ENCODE results near the gene CEP162. TPM values are rescaled to one million over a fixed set of nuclear protein-coding genes. Genes with fewer than 3 reads are reported as not detected.

Gene CEP162
- total and polyA plus RNA-seq, 8 donors = 2.2 to 8.5 (median 4.9) TPM

DNA sequence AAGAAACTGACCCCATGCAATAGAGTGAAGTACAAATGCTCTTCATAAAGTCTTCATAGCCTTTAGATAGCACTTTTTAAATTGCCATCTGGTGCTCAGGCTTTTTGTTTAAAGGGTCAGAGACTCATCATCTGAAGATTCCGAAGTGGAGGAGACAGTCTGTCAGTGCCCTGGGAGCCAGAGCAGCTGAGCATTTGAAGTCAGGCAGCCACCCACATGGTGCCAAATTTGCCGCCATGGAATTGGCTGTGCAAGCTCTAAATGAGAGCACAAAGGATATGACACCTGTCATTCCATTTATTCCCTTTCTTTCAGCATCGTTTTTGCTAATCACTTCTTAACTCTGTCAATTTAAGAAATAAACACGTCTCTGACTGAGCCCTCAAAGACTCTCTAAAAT lies 32.8 kb upstream of the CEP162 start:
- no peaks in the 10 kb centered on the region for H3K36me3 ChIP-seq
- peaks cover 0 to 4% (median 0%) of the 10 kb centered on the region in 4 donors for H3K27me3 ChIP-seq
- no peak for ATAC-seq
- no peaks in the 10 kb centered on the region for H3K4me1 ChIP-seq
- no peak overlapping the region for H3K27ac ChIP-seq
- TF ChIP-seq, protein P1, sequence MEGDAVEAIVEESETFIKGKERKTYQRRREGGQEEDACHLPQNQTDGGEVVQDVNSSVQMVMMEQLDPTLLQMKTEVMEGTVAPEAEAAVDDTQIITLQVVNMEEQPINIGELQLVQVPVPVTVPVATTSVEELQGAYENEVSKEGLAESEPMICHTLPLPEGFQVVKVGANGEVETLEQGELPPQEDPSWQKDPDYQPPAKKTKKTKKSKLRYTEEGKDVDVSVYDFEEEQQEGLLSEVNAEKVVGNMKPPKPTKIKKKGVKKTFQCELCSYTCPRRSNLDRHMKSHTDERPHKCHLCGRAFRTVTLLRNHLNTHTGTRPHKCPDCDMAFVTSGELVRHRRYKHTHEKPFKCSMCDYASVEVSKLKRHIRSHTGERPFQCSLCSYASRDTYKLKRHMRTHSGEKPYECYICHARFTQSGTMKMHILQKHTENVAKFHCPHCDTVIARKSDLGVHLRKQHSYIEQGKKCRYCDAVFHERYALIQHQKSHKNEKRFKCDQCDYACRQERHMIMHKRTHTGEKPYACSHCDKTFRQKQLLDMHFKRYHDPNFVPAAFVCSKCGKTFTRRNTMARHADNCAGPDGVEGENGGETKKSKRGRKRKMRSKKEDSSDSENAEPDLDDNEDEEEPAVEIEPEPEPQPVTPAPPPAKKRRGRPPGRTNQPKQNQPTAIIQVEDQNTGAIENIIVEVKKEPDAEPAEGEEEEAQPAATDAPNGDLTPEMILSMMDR (IDR thresholded peaks at IDR 0.05) = no peak
- DNase-seq = no peak
- H3K4me3 ChIP-seq = no peak overlapping the region
- WGBS, 2 donors = 38 to 40% methylated on average over 4 of the region's 4 CpGs
- intact Hi-C loops (cut with DNase I) = no loop called here
- no peak for FAIRE-seq
- H3K9me3 ChIP-seq = no peaks in the 10 kb centered on the region

DNA sequence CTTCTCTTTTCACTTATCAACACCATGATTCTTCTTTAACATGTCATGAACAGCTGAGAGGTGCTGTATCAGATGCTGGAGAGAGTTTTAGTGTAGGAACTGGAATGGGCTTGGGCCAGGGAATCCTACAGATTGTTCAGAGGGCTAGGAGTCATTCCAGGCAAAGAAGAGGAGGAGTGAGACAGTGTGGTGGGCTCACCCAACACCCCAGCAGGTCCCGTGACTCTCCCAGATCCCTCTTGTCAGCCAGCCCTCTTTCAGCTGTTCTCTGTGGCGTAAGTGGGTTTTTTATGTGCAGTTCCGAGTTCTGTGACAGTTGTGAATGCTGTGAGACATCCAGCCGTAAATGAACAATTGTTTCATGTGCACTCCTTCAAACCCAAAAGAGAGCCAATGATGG lies 31.4 kb upstream of the CEP162 start:
- H3K27me3 ChIP-seq = peaks cover 0 to 4% (median 0%) of the 10 kb centered on the region in 4 donors
- H3K4me3 ChIP-seq = no peak overlapping the region
- no peak for ATAC-seq
- no peak overlapping the region for H3K27ac ChIP-seq
- FAIRE-seq = no peak
- no peaks in the 10 kb centered on the region for H3K4me1 ChIP-seq
- H3K36me3 ChIP-seq = no peaks in the 10 kb centered on the region
- intact Hi-C loops (cut with DNase I) = no loop called here
- TF ChIP-seq, protein P1 (IDR thresholded peaks at IDR 0.05) = no peak
- WGBS, 2 donors = 58 to 64% methylated on average over 4 of the region's 4 CpGs
- DNase-seq = no peak
- H3K9me3 ChIP-seq = no peaks in the 10 kb centered on the region

DNA sequence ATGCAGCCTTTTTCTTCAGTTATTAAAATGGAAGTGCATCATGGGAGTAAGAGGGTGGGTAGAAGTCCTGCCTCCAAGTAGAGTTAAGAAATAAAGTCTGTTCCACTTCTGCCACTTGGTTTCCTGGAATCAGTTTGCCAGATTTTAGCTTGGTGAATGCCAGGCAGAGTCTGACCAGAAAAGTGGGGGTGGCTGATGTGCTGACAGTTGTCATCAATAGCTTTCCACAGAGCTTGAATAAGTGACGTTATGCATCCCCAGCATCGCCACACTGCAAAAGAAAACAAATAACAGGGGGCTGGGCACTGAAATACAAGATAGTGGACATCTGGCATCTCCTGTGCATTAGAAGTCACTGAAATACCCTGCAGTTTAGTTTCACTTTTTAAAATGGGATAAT lies 30.8 kb upstream of the CEP162 start:
- DNase-seq = no peak
- ATAC-seq = no peak
- FAIRE-seq = no peak
- no peaks in the 10 kb centered on the region for H3K9me3 ChIP-seq
- TF ChIP-seq, protein P1 (IDR thresholded peaks at IDR 0.05) = no peak
- 37 to 40% methylated on average over 2 of the region's 2 CpGs for WGBS, 2 donors
- H3K4me1 ChIP-seq = no peaks in the 10 kb centered on the region
- no peak overlapping the region for H3K4me3 ChIP-seq
- intact Hi-C loops (cut with DNase I) = no loop called here
- H3K27ac ChIP-seq = no peak overlapping the region
- H3K36me3 ChIP-seq = no peaks in the 10 kb centered on the region
- H3K27me3 ChIP-seq = peaks cover 0 to 4% (median 0%) of the 10 kb centered on the region in 4 donors

DNA sequence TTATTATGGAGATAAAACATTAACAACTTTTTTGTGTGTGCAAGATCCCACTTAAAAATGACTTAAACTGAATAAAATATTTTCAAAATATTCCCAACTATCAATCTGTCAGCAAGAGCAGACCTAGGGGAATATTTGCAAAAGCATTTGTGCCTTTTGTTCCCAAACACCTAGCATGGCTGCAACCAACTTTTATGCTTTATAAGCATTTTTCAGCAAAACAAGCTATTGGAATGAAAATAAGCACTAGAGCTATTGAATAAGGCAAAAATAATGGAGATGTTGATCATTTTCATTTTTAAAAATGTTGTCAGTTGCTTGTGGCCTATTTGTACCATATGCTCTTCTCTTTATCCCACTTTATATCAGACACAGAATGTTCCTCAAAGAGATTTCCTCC lies 28.2 kb upstream of the CEP162 start:
- Histone ChIP-seq H3K9me3 (no peaks in the 10 kb centered on the region), H3K4me1 (no peaks in the 10 kb centered on the region), H3K36me3 (no peaks in the 10 kb centered on the region), H3K27me3 (peaks cover 0 to 11% (median 2%) of the 10 kb centered on the region in 4 donors), H3K4me3 (no peak overlapping the region), H3K27ac (no peak overlapping the region)
- ATAC-seq = no peak
- TF ChIP-seq, protein P1 (IDR thresholded peaks at IDR 0.05) = no peak
- no peak for FAIRE-seq
- intact Hi-C loops (cut with DNase I) = no loop called here
- DNase-seq = no peak

DNA sequence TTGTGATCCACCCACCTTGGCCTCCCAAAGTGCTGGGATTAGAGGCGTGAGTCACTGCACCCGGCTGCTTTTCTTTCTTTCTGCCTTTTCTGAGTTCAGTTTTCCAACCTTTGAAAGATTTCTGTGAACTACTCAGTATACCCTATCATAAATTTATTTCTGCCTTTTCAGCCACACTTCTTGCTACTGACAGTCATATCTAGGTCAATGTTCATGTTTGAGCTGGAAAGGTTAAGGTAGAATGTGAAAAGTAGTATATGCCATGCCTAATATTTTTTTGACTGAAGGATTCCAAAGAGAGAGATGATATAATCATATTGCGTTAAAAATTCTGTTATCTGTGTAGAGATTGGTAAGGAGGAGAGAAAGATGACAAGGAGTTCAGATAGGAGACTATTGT lies 25.9 kb upstream of the CEP162 start:
- H3K27me3 ChIP-seq = peaks cover 0 to 22% (median 2%) of the 10 kb centered on the region in 4 donors
- intact Hi-C loops (cut with DNase I) = no loop called here
- 62 to 87% methylated on average over 3 of the region's 3 CpGs for WGBS, 2 donors
- no peak overlapping the region for H3K27ac ChIP-seq
- H3K4me3 ChIP-seq = no peak overlapping the region
- no peaks in the 10 kb centered on the region for H3K36me3 ChIP-seq
- TF ChIP-seq, protein P1 (IDR thresholded peaks at IDR 0.05) = no peak
- no peaks in the 10 kb centered on the region for H3K4me1 ChIP-seq
- DNase-seq (no peak), FAIRE-seq (no peak), ATAC-seq (no peak)
- no peaks in the 10 kb centered on the region for H3K9me3 ChIP-seq
